Measurements from ENCODE around the gene SRM.

SRM gene

DNA sequence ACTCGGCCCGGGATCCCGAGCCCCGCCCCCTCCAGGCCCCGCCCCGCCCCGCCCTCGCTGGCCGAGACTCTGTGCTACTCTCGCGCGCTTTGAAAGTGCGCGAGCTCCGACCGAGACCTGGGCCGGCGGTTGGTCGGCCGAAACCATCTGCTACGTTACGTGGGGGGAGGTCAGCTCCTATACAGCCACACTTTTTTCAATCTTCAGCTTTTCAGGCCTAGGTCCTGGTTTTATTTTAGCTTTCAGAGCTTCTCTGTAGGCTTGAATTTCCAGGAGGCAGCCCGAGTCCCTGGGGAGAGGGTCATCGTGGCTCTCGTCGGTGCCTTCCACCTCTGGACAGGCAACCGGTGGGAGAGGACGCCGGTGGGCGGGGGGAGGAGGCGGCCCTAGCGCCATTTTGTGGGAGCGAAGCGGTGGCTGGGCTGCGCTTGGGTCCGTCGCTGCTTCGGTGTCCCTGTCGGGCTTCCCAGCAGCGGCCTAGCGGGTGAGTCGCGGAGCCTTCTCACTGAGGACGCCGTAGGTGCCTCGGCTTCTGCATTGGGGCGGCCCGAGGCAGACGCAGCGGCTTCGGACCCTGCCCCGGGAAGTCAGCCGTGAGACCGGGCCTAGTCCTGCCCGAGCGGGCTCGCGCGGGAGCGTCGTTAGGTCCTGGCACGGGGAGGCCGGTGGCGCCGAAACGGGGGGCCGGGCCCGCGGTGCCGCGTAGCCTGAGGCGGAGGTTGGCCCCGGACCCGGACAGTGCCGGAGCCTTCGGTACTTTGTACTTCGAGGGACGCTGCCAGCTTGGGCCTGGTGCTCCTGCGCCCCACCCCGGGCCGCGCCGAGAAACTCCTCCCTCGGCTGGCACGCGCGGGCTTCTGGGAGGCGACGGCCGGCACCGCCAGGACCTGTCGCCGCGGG is 47.3 kb downstream of the SRM start, which contains the start of gene TARDBP:
Gene TARDBP, plus strand, starts transcription at position 395 of the 900 bp plus-strand sequence. CDS start 1,074 bp downstream, outside the sequence.
- peak; percentile 89 for DNase-seq

Data from inflammatory macrophage treated with lipopolysaccharide for 4 hours (primary cell).